GM20000 (cell line): ENCODE measurements around the gene GBP2.

Source experiments
- DNase-seq: peaks from one replicate; pipeline ENCODE4 v3.0.0; 2012; ENCODE audit warnings: low spot score
- CTCF ChIP-seq: IDR thresholded peaks from 2 replicates; pipeline ENCODE4 v1.5.1; 2012; ENCODE audit warnings: mild to moderate bottlenecking, control low read depth; ENCODE audit errors: extremely low read depth, missing control alignments

Gene GBP2

GRCh38 chr1:89167590-89168230, 41.8 kb upstream of the GBP2 start:
- DNase-seq = no peak
- no peak for TF ChIP-seq CTCF

- TF ChIP-seq CTCF = no peak
- DNase-seq = no peak
These were observed 40.8 kb upstream of the GBP2 start for GRCh38 chr1:89166705-89167104.

GRCh38 chr1:89165811-89166210, 39.9 kb upstream of the GBP2 start:
- TF ChIP-seq CTCF = no peak
- no peak for DNase-seq

GRCh38 chr1:89151047-89151446, 25.1 kb upstream of the GBP2 start:
- no peak for DNase-seq
- no peak for TF ChIP-seq CTCF

GRCh38 chr1:89149976-89150375, 24.1 kb upstream of the GBP2 start:
- TF ChIP-seq CTCF = no peak
- no peak for DNase-seq

GRCh38 chr1:89149229-89149628, 23.3 kb upstream of the GBP2 start:
- no peak for TF ChIP-seq CTCF
- no peak for DNase-seq

- DNase-seq = no peak
- TF ChIP-seq CTCF = no peak
These were observed 22.1 kb upstream of the GBP2 start for GRCh38 chr1:89147678-89148658.
